ENCODE data around the gene PRKCB.
"Not testable (repeated sequence)": the region's sequence is repeated elsewhere in the genome, so short reads cannot be mapped to it uniquely, and the experiment has no call there.

GRCh38 chr16:23933650-23934049 is 97.9 kb downstream of the PRKCB start:
- not testable (repeated sequence) for TF ChIP-seq CTCF, POLR2A (IDR thresholded peaks at IDR 0.05)
